ENCODE measurements around the gene NFATC3.
"Not testable (repeated sequence)": the region's sequence is repeated elsewhere in the genome, so short reads cannot be mapped to it uniquely, and the experiment has no call there.

The NFATC3 gene

GRCh38 chr16:68126395-68126794 lies 41.2 kb downstream of the NFATC3 start:
- H3K9me3 ChIP-seq (ENCODE audit: severe bottlenecking), result no peaks in the 10 kb centered on the region
- H3K4me1 ChIP-seq (ENCODE audit: insufficient read depth, poor library complexity, severe bottlenecking), result no peaks in the 10 kb centered on the region
- H3K27ac ChIP-seq (ENCODE audit: poor library complexity, severe bottlenecking), result no peak overlapping the region
- TF ChIP-seq CTCF (IDR thresholded peaks at IDR 0.05; ENCODE audit: poor library complexity, severe bottlenecking), result no peak
- H3K36me3 ChIP-seq (ENCODE audit: low read depth), result no peaks in the 10 kb centered on the region
- H3K27me3 ChIP-seq (ENCODE audit: insufficient read depth, poor library complexity, severe bottlenecking), result no peaks in the 10 kb centered on the region
- no peak for ATAC-seq (ENCODE audit: low read depth)
- no peak overlapping the region for H3K4me3 ChIP-seq (ENCODE audit: severe bottlenecking)
- no peak for DNase-seq (ENCODE audit: low spot score)

GRCh38 chr16:68128577-68129305 lies 43.6 kb downstream of the NFATC3 start:
- TF ChIP-seq CTCF (IDR thresholded peaks at IDR 0.05; ENCODE audit: poor library complexity, severe bottlenecking), result no peak
- DNase-seq (ENCODE audit: low spot score), result no peak
- Histone ChIP-seq H3K4me3 (ENCODE audit: severe bottlenecking) (no peak overlapping the region), H3K27ac (ENCODE audit: poor library complexity, severe bottlenecking) (no peak overlapping the region), H3K9me3 (ENCODE audit: severe bottlenecking) (no peaks in the 10 kb centered on the region), H3K36me3 (ENCODE audit: low read depth) (peaks cover 3% of the 10 kb centered on the region; the same call in 1 of the 2 replicates), H3K4me1 (ENCODE audit: insufficient read depth, poor library complexity, severe bottlenecking) (no peaks in the 10 kb centered on the region), H3K27me3 (ENCODE audit: insufficient read depth, poor library complexity, severe bottlenecking) (no peaks in the 10 kb centered on the region)
- ATAC-seq (ENCODE audit: low read depth), result 0 out of 3 replicates have a peak, but pooled peaks have one; percentile 35

GRCh38 chr16:68130520-68130919 lies 45.4 kb downstream of the NFATC3 start:
- no peaks in the 10 kb centered on the region for H3K27me3 ChIP-seq (ENCODE audit: insufficient read depth, poor library complexity, severe bottlenecking)
- no peaks in the 10 kb centered on the region for H3K4me1 ChIP-seq (ENCODE audit: insufficient read depth, poor library complexity, severe bottlenecking)
- no peak overlapping the region for H3K4me3 ChIP-seq (ENCODE audit: severe bottlenecking)
- TF ChIP-seq CTCF (IDR thresholded peaks at IDR 0.05; ENCODE audit: poor library complexity, severe bottlenecking), result no peak
- no peak overlapping the region for H3K27ac ChIP-seq (ENCODE audit: poor library complexity, severe bottlenecking)
- peaks cover 3% of the 10 kb centered on the region; the same call in 1 of the 2 replicates for H3K36me3 ChIP-seq (ENCODE audit: low read depth)
- no peak for ATAC-seq (ENCODE audit: low read depth)
- no peaks in the 10 kb centered on the region for H3K9me3 ChIP-seq (ENCODE audit: severe bottlenecking)
- DNase-seq (ENCODE audit: low spot score), result no peak

- Histone ChIP-seq H3K9me3 (ENCODE audit: severe bottlenecking) (no peaks in the 10 kb centered on the region), H3K27ac (ENCODE audit: poor library complexity, severe bottlenecking) (no peak overlapping the region), H3K4me3 (ENCODE audit: severe bottlenecking) (no peak overlapping the region), H3K27me3 (ENCODE audit: insufficient read depth, poor library complexity, severe bottlenecking) (no peaks in the 10 kb centered on the region), H3K36me3 (ENCODE audit: low read depth) (peaks cover 3% of the 10 kb centered on the region; the same call in 1 of the 2 replicates), H3K4me1 (ENCODE audit: insufficient read depth, poor library complexity, severe bottlenecking) (no peaks in the 10 kb centered on the region)
- no peak for DNase-seq (ENCODE audit: low spot score)
- ATAC-seq (ENCODE audit: low read depth), result no peak
- no peak for TF ChIP-seq CTCF (IDR thresholded peaks at IDR 0.05; ENCODE audit: poor library complexity, severe bottlenecking)
These were observed 46.9 kb downstream of the NFATC3 start for GRCh38 chr16:68131813-68132706.

- H3K27ac ChIP-seq (ENCODE audit: poor library complexity, severe bottlenecking); H3K36me3 ChIP-seq (ENCODE audit: low read depth); H3K9me3 ChIP-seq (ENCODE audit: severe bottlenecking); H3K4me1 ChIP-seq (ENCODE audit: insufficient read depth, poor library complexity, severe bottlenecking); DNase-seq (ENCODE audit: low spot score); ATAC-seq (ENCODE audit: low read depth); H3K4me3 ChIP-seq (ENCODE audit: severe bottlenecking); H3K27me3 ChIP-seq (ENCODE audit: insufficient read depth, poor library complexity, severe bottlenecking): not testable (repeated sequence)
These were observed 47.8 kb downstream of the NFATC3 start for GRCh38 chr16:68133000-68133399.

All from RWPE2 (cell line).